HepG2 (cell line): Measurements from ENCODE around the gene ADAD2. TPM values are rescaled to one million over a fixed set of nuclear protein-coding genes. Genes with fewer than 3 reads are reported as not detected.
A peak's percentile ranks its signal among the peaks of the same experiment; 100 is the strongest.

ENCODE experiments used
- ARID3A ChIP-seq: IDR thresholded peaks from 2 replicates; pipeline ENCODE4 v1.6.1; 2012; ENCODE audit warnings: low read depth, low read length, improper control_type of control experiment
- CC2D1A ChIP-seq: sonication (generic); formaldehyde crosslinking; IDR thresholded peaks from 2 replicates; pipeline ENCODE4 v1.8.1; 2023; ENCODE audit warnings: mild to moderate bottlenecking, missing genetic modification reagents
- GATAD2A ChIP-seq: IDR thresholded peaks from 2 replicates; pipeline ENCODE4 v1.6.1; 2016
- HDAC6 ChIP-seq: fragments of 200-600 bp; sonication (generic); IDR thresholded peaks from 2 replicates; pipeline ENCODE4 v1.7.0; 2017; ENCODE audit warnings: mild to moderate bottlenecking, antibody characterized with exemption, low read length, low read depth
- HMG20A ChIP-seq: IDR thresholded peaks from 2 replicates; pipeline ENCODE4 v1.6.1; 2016; ENCODE audit warnings: borderline replicate concordance
- KIAA2018 ChIP-seq: sonication (generic); formaldehyde crosslinking; IDR thresholded peaks from 2 replicates; pipeline ENCODE4 v1.5.0; 2020; ENCODE audit warnings: mild to moderate bottlenecking, missing genetic modification reagents, borderline replicate concordance
- NFE2 ChIP-seq: sonication (generic); formaldehyde crosslinking; IDR thresholded peaks from 2 replicates; pipeline ENCODE4 v1.4.0; 2020; ENCODE audit warnings: missing genetic modification reagents
- PCBP2 ChIP-seq: fragments of 200-400 bp; formaldehyde crosslinking; optimal IDR thresholded peaks from 2 replicates; pipeline ENCODE3; 2018; ENCODE audit warnings: low read length, low read depth; ENCODE audit not compliant: poor library complexity, severe bottlenecking
- RBAK ChIP-seq: sonication (generic); formaldehyde crosslinking; IDR thresholded peaks from 2 replicates; pipeline ENCODE4 v1.5.1; 2020; ENCODE audit warnings: mild to moderate bottlenecking, missing genetic modification reagents
- THRA ChIP-seq: sonication (generic); formaldehyde crosslinking; IDR thresholded peaks from 2 replicates; pipeline ENCODE4 v1.4.0; 2020; ENCODE audit warnings: missing genetic modification reagents, borderline replicate concordance
- XRCC5 ChIP-seq: fragments of 200-400 bp; formaldehyde crosslinking; optimal IDR thresholded peaks from 2 replicates; pipeline ENCODE3; 2017; ENCODE audit warnings: mild to moderate bottlenecking, low read length
- ZNF790 ChIP-seq: sonication (generic); formaldehyde crosslinking; IDR thresholded peaks from 2 replicates; pipeline ENCODE4 v1.8.0; 2022; ENCODE audit warnings: missing genetic modification reagents, mild to moderate bottlenecking, borderline replicate concordance
- ZNF879 ChIP-seq: sonication (generic); formaldehyde crosslinking; IDR thresholded peaks from 2 replicates; pipeline ENCODE4 v1.8.1; 2023; ENCODE audit warnings: missing genetic modification reagents
- polyA plus RNA-seq, 8 experiments: library from polyadenylated mRNA; depleted of rRNA in 3 of 8; stranded (reverse) in 7 of 8; unstranded in 1 of 8; fragments of >200 nt; fragmentation: Illumina TruSeq in 4 of 8; extraction: Trizol in 4 of 8; gene quantifications; 2 replicates each; pipeline versions ENCODE4 v1.2.1 to v1.2.3, GENCODE V29; 2011 to 2016; ENCODE audit warnings: low read depth in 4 of 8, missing spikeins in 1 of 8, mixed read lengths in 1 of 8; ENCODE audit not compliant: insufficient read depth in 1 of 8
- total RNA-seq, 5 experiments: library from RNA; depleted of rRNA; stranded (reverse); fragments of >200 nt; fragmentation: Illumina TruSeq; extraction: Trizol; gene quantifications; 2 replicates each; pipeline ENCODE4 v1.2.3, GENCODE V29; 2016; ENCODE audit warnings: low read depth in 1 of 5

ADAD2 gene
- total and polyA plus RNA-seq, 2 of the 13 experiments (the other 11 are each of a cell fraction or from before 2014, with no cell fraction given), result not detected

- TF ChIP-seq KIAA2018 (CRISPR knock-in tag), result no peak
- no peak; the same call in 1 of the 2 replicates for TF ChIP-seq ARID3A
- no peak for TF ChIP-seq GATAD2A (CRISPR knock-in tag)
- TF ChIP-seq PCBP2, result no peak
- no peak for TF ChIP-seq NFE2 (CRISPR knock-in tag)
- TF ChIP-seq HMG20A (CRISPR knock-in tag), result no peak
- no peak for TF ChIP-seq RBAK (CRISPR knock-in tag)
- TF ChIP-seq THRA (CRISPR knock-in tag), result no peak
- TF ChIP-seq HDAC6, result no peak
- TF ChIP-seq ZNF790 (CRISPR knock-in tag), result no peak
- TF ChIP-seq XRCC5, result peak; percentile 27
- TF ChIP-seq ZNF879 (CRISPR knock-in tag), result no peak
- TF ChIP-seq CC2D1A (CRISPR knock-in tag), result no peak
These were observed 45.9 kb upstream of the ADAD2 start, which contains the start of the genes DNAAF1 and HSDL1 (continued) for GRCh38 chr16:84144859-84145639.
